Measurements from ENCODE around the gene DPH5. TPM values are rescaled to one million over a fixed set of nuclear protein-coding genes. Genes with fewer than 3 reads are reported as not detected.

Gene DPH5
- total RNA-seq, 4 donors from 2014 or later: 12.5 to 18.1 (median 15.1) TPM

GRCh38 chr1:101044749-101045148 lies 19.2 kb upstream of the DPH5 start:
- intact Hi-C loops (cut with DNase I): no loop called here
- no peak for TF ChIP-seq POLR2AphosphoS5 (IDR thresholded peaks at IDR 0.05)
- no peak for TF ChIP-seq POLR2A (IDR thresholded peaks at IDR 0.05; ENCODE audit: low read depth)
- no peak for TF ChIP-seq EP300 (IDR thresholded peaks at IDR 0.05)
- TF ChIP-seq CTCF (IDR thresholded peaks at IDR 0.05): no peak
- no peak for DNase-seq (ENCODE audit: extremely low spot score)
- Histone ChIP-seq H3K27ac (replicated peaks in 1 of 4) (no peak overlapping the region), H3K36me3 (no peaks in the 10 kb centered on the region), H3K9me3 (peaks cover 0 to 11% (median 4%) of the 10 kb centered on the region in 4 donors), H3K4me1 (peaks cover 0 to 35% (median 21%) of the 10 kb centered on the region in 4 donors), H3K27me3 (no peaks in the 10 kb centered on the region), H3K4me3 (no peak overlapping the region)

DNA sequence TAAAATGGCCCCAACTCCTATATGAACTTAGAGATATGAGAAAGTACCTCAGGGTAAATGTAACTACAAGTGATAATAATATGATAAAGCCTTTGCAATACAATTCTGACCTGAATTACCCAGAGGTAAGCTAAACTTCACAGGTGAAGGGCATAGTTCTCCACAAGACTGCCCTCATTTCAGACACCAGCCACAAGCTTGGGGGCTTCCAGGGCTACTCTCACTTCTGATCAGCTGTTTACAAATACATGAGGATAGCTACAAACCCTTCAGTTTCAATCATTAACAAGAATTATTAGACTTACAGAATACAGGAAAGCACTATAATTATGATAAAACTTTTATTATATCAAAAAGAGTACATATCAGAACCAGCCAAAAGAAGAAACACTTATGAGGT lies 18.7 kb upstream of the DPH5 start:
- Histone ChIP-seq H3K4me1 (peaks cover 0 to 39% (median 25%) of the 10 kb centered on the region in 4 donors), H3K27me3 (no peaks in the 10 kb centered on the region), H3K36me3 (no peaks in the 10 kb centered on the region), H3K9me3 (peaks cover 0 to 11% (median 4%) of the 10 kb centered on the region in 4 donors), H3K27ac (replicated peaks in 1 of 4) (peak overlapping the region in 3 of 4 donors; percentile 14 to 37 (median 24)), H3K4me3 (no peak overlapping the region)
- intact Hi-C loops (cut with DNase I): no loop called here
- no peak for DNase-seq (ENCODE audit: extremely low spot score)
- TF ChIP-seq POLR2A (IDR thresholded peaks at IDR 0.05; ENCODE audit: low read depth) (no peak), POLR2AphosphoS5 (IDR thresholded peaks at IDR 0.05) (no peak), EP300 (IDR thresholded peaks at IDR 0.05) (no peak), CTCF (IDR thresholded peaks at IDR 0.05) (no peak)

DNA sequence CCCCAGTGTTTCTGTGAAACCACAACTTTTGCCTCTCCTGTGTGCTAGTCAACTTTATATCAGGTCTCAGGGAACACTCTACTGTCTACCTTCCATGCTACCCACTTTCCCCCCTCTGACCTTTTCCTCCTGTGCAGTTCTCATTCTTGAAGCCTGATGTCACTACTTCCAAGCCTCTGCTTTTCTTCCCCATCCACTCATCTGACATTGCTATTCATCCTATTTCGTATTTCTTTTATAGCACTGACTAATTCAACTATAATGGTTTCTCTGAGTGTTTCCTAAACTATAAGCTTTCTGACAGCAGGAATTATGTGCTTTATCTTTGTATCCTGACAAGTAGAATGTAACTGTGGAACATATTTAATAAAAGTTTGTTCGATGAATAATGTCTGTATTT lies 18.2 kb upstream of the DPH5 start:
- no peak overlapping the region for H3K4me3 ChIP-seq
- no peaks in the 10 kb centered on the region for H3K27me3 ChIP-seq
- no peaks in the 10 kb centered on the region for H3K36me3 ChIP-seq
- no peak for DNase-seq (ENCODE audit: extremely low spot score)
- peaks cover 0 to 41% (median 27%) of the 10 kb centered on the region in 4 donors for H3K4me1 ChIP-seq
- H3K27ac ChIP-seq (replicated peaks in 1 of 4): peak overlapping the region in 3 of 4 donors; percentile 14 to 37 (median 24)
- TF ChIP-seq POLR2A (IDR thresholded peaks at IDR 0.05; ENCODE audit: low read depth) (no peak), CTCF (IDR thresholded peaks at IDR 0.05) (peak in 1 of 3 experiments; percentile 34), POLR2AphosphoS5 (IDR thresholded peaks at IDR 0.05) (peak in 1 of 2 donors; percentile 47), EP300 (IDR thresholded peaks at IDR 0.05) (no peak)
- 38% methylated on average over 2 of the region's 2 CpGs for WGBS
- intact Hi-C loops (cut with DNase I): no loop called here
- peaks cover 0 to 11% (median 4%) of the 10 kb centered on the region in 4 donors for H3K9me3 ChIP-seq

DNA sequence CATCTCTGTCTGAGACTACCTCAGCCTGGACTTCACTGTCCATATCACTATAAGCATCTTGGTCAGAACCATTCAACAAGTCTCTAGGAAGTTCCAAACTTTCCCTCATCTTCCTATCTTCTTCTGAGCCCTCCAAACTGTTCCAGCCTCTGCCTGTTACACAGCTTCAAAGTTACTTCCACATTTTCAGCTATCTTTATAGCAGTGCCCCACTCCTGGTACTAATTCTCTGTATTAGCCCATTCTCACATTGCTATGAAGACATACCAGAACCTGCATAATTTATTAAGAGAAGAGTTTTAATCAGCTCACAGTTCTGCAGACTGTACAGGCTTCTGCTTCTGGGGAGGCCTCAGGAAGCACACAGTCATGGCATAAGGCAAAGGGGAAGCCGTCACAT lies 15.7 kb upstream of the DPH5 start:
- peaks cover 0 to 49% (median 36%) of the 10 kb centered on the region in 4 donors for H3K4me1 ChIP-seq
- no peak overlapping the region for H3K27ac ChIP-seq (replicated peaks in 1 of 4)
- H3K27me3 ChIP-seq: no peaks in the 10 kb centered on the region
- no peak overlapping the region for H3K4me3 ChIP-seq
- WGBS: 100% methylated on average over 1 of the region's 1 CpG
- intact Hi-C loops (cut with DNase I): no loop called here
- no peak for DNase-seq (ENCODE audit: extremely low spot score)
- H3K9me3 ChIP-seq: peaks cover 0 to 11% (median 4%) of the 10 kb centered on the region in 4 donors
- TF ChIP-seq POLR2AphosphoS5 (IDR thresholded peaks at IDR 0.05) (no peak), POLR2A (IDR thresholded peaks at IDR 0.05; ENCODE audit: low read depth) (no peak), EP300 (IDR thresholded peaks at IDR 0.05) (no peak), CTCF (IDR thresholded peaks at IDR 0.05) (no peak)
- H3K36me3 ChIP-seq: no peaks in the 10 kb centered on the region

GRCh38 chr1:101040666-101041065 lies 15.1 kb upstream of the DPH5 start:
- no peak overlapping the region for H3K27ac ChIP-seq (replicated peaks in 1 of 4)
- H3K9me3 ChIP-seq: peaks cover 0 to 11% (median 4%) of the 10 kb centered on the region in 4 donors
- intact Hi-C loops (cut with DNase I): no loop called here
- peaks cover 0 to 48% (median 36%) of the 10 kb centered on the region in 4 donors for H3K4me1 ChIP-seq
- H3K27me3 ChIP-seq: no peaks in the 10 kb centered on the region
- TF ChIP-seq POLR2AphosphoS5 (IDR thresholded peaks at IDR 0.05) (no peak), EP300 (IDR thresholded peaks at IDR 0.05) (no peak), POLR2A (IDR thresholded peaks at IDR 0.05; ENCODE audit: low read depth) (no peak), CTCF (IDR thresholded peaks at IDR 0.05) (no peak)
- H3K36me3 ChIP-seq: no peaks in the 10 kb centered on the region
- no peak for DNase-seq (ENCODE audit: extremely low spot score)
- WGBS: 93% methylated on average over 2 of the region's 2 CpGs
- H3K4me3 ChIP-seq: no peak overlapping the region

Data from esophagus muscularis mucosa (tissue), 4 donors.